Measurements from ENCODE around the gene PRR13.
"Not testable (repeated sequence)": the region's sequence is repeated elsewhere in the genome, so short reads cannot be mapped to it uniquely, and the experiment has no call there.

The PRR13 gene, protein sequence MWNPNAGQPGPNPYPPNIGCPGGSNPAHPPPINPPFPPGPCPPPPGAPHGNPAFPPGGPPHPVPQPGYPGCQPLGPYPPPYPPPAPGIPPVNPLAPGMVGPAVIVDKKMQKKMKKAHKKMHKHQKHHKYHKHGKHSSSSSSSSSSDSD

GRCh38 chr12:53441040-53441833 is at the start of gene PRR13:
PRR13 (plus strand) TSS chr12:53441734; CDS start chr12:53442715, 981 bp downstream.
- peak; percentile 99 for DNase-seq

DNA sequence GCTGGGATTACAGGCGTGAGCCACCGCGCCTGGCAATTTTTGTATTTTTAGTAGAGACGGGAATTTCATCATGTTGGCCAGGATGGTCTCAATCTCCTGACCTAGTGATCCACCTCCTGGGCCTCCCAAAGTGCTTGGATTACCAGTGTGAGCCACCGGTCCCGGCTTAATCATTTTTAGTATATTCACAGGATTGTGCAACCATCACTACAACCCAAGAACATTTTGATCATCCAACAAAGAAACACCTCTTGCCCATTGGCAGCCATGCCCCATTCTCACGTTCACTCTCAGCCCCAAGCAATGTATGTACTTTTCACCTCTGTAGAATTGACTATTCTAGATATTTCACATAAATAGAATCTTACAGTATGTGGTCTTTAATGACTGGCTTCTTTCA is 41.6 kb upstream of the PRR13 start:
- DNase-seq, result no peak

DNA sequence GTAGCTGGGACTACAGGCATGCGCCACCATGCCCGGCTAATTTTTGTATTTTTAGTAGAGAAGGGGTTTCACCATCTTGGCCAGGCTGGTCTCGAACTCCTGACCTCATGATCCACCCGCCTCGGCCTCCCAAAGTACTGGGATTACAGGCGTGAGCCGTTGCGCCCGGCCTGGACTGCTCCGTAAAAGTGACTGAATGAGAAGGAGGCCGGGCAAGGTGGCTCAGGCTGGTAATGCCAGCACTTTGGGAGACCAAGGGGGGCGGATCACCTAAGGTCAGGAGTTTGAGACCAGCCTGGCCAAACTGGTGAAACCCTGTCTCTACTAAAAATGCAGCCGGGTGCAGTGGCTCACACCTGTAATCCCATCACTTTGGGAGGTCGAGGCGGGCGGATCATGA is 39.2 kb upstream of the PRR13 start:
- not testable (repeated sequence) for DNase-seq

DNA sequence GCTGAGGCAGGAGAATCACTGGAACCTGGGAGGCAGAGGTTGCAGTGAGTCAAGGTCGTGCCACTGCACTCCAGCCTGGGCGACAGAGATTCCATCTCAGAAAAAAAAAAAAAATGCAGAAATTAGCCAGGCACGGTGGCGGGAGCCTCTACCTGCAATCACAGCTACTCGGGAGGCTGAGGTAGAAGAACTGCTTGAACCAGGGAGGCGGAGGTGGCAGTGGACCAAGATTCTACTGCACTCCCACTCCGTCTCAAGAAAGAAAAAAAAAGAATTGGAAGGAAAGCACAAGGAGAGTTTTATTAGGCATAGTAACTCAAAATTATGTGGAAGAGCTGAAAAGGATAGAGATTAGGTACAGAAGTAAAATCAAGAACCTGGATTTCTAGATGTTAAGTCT is 38.7 kb upstream of the PRR13 start:
- DNase-seq, result no peak

- DNase-seq, result no peak
Measured at GRCh38 chr12:53410951-53411350, 30.6 kb upstream of the PRR13 start.

- DNase-seq, result no peak
Measured at GRCh38 chr12:53413485-53414204, 27.9 kb upstream of the PRR13 start.

DNA sequence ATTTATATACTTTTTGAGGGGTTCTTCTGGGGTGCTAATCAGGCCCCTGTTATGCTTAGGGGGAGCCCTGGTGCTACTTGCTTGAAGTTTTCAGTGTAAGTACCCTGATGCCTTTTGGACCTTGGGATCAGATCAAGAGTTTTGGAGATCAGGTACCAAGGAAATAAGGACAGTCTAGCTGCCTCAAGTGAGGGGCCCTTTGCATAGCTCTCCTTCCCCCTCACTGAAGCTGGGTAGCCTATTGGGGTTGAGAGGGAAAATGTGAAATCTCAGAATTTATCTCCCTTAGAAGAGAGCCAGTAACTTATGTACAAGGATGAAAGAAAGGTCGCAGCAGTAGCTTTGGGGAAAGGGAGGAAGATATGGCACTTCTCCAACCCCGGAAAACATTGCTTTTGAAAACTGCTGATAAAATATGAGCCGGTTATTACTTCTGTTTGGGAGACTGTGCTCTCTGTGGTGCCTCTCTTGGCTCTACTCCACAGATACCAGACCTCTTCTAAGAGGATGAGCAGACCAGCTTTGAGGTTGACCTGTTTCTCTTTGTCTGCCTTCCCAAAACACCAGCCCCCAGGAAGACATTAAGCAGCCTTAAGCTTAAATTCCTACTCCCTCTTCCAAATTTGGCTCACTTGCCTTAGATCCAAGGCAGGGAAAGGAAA is 26.6 kb upstream of the PRR13 start:
- DNase-seq, result no peak

DNA sequence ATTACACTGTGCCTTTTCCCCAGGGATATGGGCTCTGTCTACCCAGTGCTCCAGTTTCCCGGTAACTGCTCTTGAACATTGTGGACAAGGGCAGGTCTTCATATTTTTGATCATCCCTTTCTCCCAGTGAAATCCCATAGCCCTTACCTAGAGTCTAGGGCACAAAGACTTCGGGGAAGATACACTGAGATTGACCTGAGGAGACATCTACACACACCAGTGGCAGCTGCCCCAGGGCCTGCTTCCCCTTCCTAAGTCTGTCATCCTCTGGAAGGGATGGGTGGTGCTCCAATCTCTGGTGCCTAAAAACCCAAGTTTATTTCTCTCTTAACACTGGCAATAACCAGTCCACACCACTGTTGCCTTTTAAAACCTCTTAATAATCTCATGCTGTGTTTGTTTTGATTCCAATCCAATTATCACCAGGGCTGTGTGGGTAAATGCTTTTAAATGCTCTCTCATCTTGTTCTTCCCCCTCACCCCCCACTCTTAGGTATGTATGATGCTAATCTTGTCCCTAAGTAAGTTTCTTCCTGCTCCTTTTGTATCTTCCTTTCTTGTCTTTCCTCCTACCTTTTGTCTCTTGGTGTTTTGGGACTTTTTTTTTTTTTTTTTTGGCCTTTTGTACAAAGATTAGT is 25.7 kb upstream of the PRR13 start:
- not testable (repeated sequence) for DNase-seq

- not testable (repeated sequence) for DNase-seq
Measured at GRCh38 chr12:53417291-53417816, 24.2 kb upstream of the PRR13 start.

DNA sequence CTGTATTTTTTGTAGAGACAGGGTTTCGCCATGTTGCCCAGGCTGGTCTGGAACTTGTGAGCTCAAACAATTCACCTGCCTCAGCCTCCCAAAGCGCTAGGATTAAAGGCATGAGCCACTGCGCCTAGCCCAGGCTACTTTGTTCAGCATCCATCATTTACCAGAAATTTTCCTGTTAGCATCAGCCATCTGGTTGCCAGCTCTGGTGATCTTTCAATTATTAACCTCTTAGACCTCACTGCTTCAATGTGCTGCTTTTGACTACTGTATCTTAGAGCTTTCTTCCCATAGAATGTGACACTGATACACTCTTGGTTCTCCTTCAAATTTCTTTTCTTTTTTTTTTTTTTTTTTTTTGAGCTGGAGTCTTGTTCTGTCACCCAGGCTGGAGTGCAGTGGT is 23.3 kb upstream of the PRR13 start:
- DNase-seq, result no peak

- DNase-seq, result no peak
Measured at GRCh38 chr12:53419756-53420155, 21.8 kb upstream of the PRR13 start.

DNA sequence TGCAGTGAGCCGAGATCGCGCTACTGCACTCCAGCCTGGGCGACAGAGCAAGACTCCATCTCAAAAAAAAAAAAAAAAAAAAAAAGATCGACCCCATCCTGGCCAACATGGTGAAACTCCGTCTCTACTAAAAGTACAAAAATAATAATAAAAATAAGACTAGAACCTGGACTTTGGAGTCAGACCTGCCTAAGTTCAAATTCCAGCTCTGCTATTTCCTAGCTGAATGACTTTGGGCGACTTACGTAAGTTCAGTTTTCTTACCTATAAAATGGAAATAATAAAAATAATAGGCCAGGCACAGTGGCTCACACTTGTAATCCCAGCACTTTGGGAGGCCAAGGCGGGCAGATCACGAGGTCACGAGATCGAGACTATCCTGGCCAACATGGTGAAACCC is 19.3 kb upstream of the PRR13 start:
- DNase-seq, result not testable (repeated sequence)

DNA sequence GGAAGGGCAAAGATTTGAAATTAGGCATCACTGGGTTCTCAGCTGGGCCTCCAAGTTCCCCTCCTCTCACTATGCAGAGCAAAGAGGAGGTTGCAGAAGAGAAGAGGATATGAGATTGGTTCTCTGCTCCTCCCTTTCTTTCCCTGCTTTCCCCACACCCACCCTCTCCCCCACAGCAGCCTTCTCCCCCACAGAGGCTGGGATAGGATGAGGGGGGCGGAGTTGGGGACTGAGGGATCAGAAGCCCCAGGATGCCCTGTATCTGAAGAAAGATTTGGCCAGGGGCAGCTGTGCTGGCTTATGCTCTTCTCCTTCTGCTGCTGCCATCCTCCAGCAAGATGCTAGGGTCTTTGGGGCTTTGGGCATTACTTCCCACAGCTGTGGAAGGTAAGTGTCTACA is 17.9 kb upstream of the PRR13 start, which contains the start of gene AMHR2:
TSS of gene AMHR2 (plus strand) at position 259 of the 400 bp plus-strand sequence. CDS start at position 339, 80 bp downstream.
- DNase-seq, result no peak

DNA sequence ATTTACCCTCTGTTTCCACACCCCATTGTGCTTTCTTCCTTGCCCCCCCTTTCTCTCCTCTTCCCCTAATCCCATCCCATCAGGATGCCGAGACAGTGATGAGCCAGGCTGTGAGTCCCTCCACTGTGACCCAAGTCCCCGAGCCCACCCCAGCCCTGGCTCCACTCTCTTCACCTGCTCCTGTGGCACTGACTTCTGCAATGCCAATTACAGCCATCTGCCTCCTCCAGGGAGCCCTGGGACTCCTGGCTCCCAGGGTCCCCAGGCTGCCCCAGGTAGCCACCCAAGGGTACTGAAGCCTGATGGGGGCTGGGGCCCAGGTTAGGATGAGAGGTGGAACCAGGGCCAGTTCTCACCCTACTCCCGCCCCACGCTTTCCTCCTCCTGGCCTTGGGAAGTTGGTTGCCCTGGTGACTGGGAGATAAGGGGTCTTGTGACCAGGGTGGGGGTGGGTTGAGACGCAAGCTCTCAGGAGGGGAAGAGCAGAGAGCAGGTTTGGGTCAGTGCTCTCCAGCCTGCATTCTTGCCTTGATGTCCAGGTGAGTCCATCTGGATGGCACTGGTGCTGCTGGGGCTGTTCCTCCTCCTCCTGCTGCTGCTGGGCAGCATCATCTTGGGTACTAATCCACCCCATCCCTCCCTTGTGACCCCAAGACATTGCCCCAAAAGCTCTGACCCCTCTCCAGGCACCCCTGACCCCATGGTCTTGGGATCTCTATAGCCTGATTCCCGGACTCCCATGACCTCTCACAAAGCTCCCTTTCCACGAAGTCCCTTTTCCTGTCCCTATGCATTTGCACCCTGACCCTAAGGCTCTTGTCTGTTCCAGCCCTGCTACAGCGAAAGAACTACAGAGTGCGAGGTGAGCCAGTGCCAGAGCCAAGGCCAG is 16.7 kb upstream of the PRR13 start:
- no peak for DNase-seq

- no peak for DNase-seq
Measured at GRCh38 chr12:53425515-53426150, 15.9 kb upstream of the PRR13 start.

DNA sequence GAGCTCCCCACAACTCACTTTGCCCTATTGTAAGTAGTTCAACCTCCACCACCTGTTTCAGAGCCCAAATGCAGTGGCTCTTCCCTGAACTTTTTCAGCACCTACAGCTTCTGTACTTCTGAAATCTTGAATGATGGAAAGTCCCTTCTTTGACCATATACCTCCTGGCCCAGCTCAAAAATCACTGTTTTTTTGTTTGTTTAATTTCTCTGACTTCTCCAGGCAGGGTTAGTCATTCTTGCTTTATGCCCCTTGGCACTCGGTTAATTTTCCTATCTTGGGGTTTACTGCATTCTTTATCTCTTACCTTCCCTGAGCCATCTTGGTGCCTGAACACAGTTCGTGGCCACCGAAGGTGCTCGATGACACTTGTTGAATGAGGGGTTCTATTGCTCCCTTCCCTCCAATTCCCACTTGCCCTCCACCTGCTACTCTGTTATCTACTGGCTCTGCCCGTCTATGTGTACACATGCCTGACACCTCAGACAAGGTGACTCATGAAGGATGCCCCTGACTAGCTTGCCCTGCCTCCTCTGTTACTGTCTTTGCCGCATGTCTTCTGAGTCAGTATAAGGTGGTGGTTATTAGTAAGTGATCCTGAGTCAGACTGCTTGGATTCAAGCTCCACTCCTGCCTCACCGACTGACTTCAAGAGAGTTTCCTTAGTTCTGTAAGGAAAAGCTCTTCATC is 13.5 kb upstream of the PRR13 start:
- peak; percentile 43 for DNase-seq

- DNase-seq, result no peak
Measured at GRCh38 chr12:53428741-53429140, 12.8 kb upstream of the PRR13 start.

GRCh38 chr12:53430116-53430515 is 11.4 kb upstream of the PRR13 start:
- DNase-seq, result no peak

GRCh38 chr12:53431187-53431586 is 10.3 kb upstream of the PRR13 start:
- DNase-seq, result no peak

- not testable (repeated sequence) for DNase-seq
Measured at GRCh38 chr12:53435326-53435725, 6.2 kb upstream of the PRR13 start.

Measured in activated naive CD4-positive, alpha-beta T cell treated with anti-CD3 and anti-CD28 coated beads, Interleukin-2, amount 50 U/mL, for 16 hours (primary cell).